Prostate gland (tissue), 2 donors: ENCODE measurements around the gene CEACAM18.

Experiments
- CTCF ChIP-seq, 4 experiments: fragments of 200-600 bp in 2 of 4; fragments of 450-650 bp in 2 of 4; sonication (generic) in 2 of 4; IDR thresholded peaks; 1 replicate in 3 of 4; 2 replicates in 1 of 4; pipeline ENCODE4 v1.5.1; 2016 to 2019; ENCODE audit warnings: antibody characterized with exemption in 4 of 4, mild to moderate bottlenecking in 2 of 4, moderate library complexity in 2 of 4
- POLR2A ChIP-seq: fragments of 450-650 bp; IDR thresholded peaks from one replicate; pipeline ENCODE4 v1.6.1; 2016; ENCODE audit warnings: antibody characterized with exemption, mild to moderate bottlenecking
- POLR2AphosphoS5 ChIP-seq: sonication (generic); formaldehyde crosslinking; IDR thresholded peaks from one replicate; pipeline ENCODE4 v1.6.1; 2017; ENCODE audit warnings: antibody characterized with exemption

GRCh38 chr19:51439021-51439465, 39.3 kb upstream of the CEACAM18 start:
- TF ChIP-seq CTCF (IDR thresholded peaks at IDR 0.05): peak in 2 of 4 experiments; percentile 25 to 42
- no peak for TF ChIP-seq POLR2AphosphoS5
- TF ChIP-seq POLR2A: no peak
